GM19193 (cell line): ENCODE data around the gene TSKU.

Experiments used
- POLR2A ChIP-seq: IDR thresholded peaks from 4 replicates; pipeline ENCODE4 v1.6.1; 2011; ENCODE audit not compliant: insufficient read depth, insufficient read length; ENCODE audit errors: extremely low read depth

Gene TSKU

DNA sequence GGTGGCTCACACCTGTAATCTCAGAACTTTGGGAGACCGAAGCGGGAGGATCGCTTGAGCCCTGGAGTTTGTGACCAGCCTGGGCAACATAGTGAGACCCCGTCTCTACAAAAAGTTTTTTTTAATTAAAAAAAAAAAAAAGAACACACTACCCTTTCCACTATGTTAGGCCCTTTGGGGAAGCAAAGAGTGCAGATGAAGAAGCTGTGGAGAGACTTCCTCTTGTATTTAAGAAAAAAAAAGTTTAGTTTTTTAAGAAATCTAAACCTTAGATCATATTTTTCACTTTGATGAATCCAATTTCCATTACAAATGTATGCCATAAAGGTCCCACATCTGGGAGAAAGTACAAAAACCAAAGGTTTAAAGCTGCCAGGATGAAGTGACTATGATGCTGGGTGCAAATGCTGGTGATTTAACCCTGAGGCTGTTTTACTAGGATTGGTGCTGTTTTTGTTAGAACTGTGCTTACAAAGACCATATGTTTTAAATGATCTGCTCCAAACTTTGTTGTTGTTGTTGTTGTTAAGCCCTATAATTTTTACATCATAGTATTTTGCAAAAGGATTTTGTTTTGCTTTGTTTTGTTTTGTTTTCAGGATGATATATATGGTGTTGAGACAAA lies 48.6 kb downstream of the TSKU start:
- no peak for TF ChIP-seq POLR2A

DNA sequence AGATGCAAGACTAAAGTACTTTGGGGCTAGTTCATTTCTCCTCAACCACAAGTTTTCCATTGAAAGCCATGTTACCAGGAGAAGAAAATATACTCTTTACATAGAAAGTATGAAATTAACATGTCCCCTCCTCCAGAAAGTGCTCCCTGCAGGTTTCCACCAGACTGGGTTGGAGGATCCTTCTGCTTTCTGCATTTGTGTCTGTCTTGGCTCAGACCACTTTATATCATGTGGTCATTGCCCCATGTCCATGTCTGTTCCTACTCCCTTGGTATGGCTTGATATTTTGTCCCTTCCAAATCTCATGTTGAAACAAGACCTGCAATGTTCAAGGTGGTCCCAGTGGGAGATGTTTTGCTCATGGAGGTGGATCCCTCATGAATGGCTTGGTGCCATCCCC lies 49.2 kb downstream of the TSKU start:
- TF ChIP-seq POLR2A = no peak

DNA sequence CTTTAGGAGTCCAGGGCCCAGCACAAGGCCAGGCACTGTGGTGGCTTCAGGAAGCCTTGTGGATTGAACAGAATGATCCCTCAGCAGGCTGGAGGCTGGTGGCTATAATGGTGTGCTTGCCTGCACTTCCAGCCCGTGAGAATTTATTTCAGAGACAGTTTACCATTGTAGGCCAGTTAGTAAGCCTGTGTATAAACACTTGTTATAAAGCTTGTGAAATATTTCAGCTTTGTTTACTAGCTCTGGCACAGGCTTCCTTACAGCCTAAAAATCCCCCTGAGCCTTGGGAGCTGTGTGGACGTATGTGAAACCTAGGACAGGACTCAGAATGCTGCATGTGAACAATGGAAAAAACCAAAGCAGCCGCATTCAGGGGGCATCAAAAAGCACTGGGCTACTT lies 51.0 kb downstream of the TSKU start:
- no peak for TF ChIP-seq POLR2A

DNA sequence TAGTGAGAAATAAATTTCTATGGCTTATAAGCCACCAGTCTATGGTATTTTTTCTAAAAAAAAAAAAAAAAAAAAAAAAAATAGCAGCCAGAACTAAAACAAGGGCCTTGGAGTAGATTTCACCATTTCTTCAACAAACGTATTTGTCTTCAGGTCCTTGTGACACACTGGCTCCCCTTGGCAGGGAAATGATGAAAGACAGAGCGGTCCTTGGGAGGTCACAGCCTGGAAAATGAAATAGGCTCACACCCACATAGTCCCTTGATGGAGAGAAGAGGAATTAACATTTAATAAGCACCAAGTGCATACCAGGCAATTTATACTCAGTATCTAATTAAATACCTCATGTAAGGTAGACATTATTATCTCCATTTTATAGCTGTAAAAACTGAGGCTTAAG lies 51.9 kb downstream of the TSKU start:
- no peak for TF ChIP-seq POLR2A

DNA sequence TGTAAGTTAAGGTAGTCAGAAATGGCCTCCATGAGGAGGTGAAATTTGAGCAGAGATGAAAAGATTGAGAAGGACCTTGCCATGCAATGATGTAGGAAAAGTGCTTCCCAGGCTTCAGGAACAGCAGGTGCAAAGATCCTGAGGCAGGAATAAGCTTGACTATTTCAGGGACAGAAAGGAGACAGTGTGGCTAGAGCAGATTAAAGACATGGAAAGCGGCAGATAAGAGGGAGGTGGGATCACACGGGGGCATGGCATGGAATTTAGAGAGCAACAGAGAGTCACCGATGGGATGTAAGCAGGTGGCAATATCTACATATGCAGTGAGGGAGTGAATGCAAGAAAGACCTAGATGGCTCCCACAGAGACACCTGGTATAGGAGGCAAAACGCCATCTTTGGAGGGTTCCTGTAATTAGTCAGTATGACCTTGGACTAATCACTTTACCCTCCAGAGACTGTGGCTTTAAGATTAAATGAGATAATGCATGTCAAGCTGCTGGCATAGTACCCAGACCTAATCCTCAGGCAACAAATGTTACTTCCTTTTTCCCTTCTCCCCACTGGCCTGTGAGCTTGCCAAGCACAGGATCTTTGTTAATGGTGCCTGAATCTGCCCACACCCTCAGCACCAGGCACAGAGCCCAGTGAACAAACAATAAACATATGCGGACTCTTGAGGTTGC lies 52.9 kb downstream of the TSKU start:
- TF ChIP-seq POLR2A = no peak

DNA sequence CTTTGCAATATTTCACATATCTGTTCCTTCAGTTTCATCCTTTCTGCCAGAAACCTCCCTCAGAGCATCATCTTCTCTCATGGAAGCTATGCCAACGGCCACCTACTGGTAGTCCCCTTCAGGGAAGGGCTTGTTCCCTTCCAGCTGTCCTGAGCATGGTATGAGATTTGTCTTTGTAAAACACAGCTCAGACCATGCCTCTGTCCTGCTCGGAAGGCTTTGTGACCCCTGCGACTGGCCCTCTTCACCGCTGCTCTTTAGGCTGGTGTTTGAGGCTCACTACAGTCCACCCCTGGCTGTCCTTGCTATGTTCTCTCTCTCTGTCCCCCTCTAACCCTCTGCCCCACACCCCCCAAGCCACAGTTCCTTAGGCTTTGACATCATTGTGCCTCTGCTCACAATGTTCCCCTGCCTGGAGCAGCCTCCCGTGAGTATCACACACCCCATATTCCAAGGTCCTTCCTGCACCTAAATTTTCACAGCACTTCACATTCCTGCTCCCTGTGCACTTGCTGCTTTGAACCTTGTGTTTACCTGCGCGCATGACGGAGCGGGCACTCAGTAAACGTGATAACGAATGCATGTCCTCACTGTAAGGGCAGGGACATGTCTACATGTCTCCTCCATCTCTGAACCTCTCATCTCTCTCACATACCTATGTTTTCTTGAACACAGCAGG lies 53.6 kb downstream of the TSKU start:
- TF ChIP-seq POLR2A = no peak

DNA sequence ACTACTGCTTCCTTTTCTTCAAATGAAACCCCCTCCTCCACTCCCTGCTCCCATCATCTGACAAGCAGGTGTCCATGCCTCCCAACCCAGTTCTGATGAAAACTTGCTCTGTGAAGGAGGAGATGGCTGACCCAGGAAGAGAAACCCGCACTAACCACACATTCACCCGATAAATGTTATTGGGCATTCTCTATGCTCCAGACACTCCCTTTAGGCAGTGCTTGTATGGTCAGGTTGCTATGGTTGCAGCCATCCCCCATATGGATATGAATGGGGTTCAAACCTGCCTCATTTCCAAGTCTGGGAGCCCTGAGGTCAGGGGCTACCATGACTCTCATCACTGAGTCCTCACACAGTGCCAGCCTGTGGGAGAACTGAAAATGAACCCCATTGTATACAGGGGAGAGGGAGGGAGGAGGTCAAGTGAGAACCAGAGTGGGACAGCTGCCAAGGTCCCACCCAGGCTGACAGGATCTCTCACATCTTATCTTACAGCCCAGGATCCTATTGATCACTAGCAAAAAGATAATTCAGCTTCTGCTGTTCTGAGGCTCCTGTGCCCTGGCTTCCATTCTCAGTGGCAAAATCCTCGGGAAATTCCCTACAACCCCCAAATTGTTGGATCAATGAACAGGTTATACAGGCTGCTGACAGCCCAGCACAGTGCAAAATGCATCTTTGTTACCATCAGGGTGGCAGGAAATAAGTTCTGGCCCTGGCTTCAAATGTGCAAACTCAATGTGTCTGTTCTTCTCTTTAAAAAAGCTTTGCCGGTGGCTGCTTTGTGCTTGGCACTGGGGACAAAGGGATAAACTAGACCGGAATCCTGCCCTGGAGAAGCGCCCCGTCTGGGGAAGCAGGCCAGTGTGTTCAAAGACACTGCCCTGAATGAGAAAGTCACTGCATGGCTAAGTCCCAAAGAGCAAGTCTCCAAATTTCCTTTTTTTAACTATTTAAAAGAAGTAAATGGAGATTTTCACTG lies 54.8 kb downstream of the TSKU start:
- TF ChIP-seq POLR2A = no peak

DNA sequence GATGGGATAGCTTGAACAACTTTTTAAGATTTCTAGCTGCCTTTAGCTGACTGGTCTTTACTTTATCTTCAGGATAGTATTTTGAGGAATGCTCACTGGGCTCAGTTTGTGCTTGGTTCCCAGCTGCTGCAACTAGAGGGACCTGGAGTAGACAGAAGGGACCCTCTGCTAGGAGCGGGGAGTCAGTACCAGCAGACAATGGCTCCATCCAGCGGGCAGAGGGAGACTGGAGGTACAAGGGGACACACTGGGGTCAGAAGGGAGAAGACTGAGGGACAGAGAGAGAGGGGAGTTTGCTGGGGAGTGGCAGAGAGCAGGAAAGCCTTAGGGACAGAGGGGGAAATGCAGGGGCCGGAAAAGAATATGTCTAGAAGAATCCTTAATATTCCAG lies 55.5 kb downstream of the TSKU start:
- TF ChIP-seq POLR2A = no peak

DNA sequence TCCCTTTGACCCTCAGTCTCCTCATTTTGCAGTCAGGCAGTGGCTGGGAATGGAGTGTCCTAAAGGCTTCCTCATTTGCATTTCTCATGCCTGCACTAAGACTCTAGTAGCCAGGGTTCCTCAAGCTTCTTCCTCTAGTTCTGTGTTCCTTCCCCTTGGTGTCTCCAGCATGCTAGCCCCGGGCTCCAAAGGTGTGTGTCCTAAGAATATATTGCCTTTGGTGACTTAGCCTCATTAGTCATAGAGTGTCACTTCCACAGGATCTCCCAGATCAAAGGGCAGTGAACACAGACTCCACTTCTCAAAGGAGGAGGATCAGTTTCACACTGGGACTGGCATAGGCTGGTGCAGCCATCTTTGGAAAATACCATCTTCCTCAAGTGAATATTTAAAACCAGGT lies 56.2 kb downstream of the TSKU start:
- TF ChIP-seq POLR2A = no peak

DNA sequence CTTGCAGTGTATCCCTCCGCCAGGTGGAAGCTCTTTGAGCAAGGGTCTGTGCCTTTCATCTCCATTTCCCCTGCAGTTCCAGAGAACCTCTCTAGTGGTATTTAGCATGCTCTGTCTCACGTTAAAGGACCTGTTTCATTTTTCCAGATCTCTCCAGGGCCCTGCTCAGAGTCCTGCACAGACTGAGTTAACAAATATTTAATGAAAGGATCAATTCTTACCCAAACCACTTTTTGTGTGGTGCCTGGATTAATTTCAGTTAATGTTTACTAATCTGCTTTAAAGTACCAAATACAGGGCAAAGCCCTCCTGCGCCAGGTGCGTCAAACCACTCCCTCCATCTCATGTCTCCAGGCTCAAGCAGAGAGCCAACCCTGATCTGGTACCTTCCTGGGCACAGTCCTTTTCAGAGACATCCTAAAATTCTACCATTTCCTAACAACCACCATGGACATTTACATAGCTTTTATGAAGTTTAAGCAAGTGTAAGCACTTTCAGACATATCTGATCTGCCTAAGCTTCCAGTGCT lies 58.8 kb downstream of the TSKU start:
- no peak for TF ChIP-seq POLR2A

DNA sequence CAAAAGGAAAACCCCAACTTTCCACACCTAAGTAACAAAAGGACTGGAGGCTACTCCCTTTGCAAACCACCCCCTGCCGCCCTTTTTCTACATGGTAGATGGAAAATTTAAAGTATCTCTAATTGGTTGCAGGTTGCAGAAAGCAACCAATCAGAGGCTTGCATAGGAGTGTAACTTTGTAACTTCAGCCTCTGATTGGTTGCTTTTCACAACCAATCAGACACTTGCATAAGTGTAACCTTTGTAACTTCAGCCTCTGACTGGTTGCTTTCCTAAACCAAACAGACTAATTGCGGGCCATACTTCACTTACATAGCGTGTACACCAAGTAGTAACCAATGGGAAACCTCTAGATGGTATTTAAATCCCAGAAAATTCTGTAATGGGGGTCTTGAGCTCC lies 60.8 kb downstream of the TSKU start:
- TF ChIP-seq POLR2A = no peak

DNA sequence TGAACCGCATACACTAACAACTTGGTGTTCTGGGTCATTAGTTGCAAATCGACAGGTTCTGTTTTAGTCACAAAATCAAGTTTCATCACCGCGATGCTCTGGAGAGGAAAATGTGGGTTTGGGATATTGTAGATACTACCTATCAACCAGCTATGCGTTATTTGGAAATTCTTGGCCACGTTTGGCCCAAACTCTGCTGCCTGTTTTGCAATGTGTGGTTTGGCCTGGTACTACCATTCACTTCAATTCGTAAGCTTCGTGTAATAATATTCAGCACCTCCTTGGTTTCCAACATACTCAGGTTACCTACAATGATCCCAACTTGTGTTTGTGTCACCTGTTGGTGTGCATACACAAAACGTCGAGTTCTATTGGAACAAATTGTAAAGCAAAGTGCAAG lies 61.4 kb downstream of the TSKU start:
- TF ChIP-seq POLR2A = no peak

DNA sequence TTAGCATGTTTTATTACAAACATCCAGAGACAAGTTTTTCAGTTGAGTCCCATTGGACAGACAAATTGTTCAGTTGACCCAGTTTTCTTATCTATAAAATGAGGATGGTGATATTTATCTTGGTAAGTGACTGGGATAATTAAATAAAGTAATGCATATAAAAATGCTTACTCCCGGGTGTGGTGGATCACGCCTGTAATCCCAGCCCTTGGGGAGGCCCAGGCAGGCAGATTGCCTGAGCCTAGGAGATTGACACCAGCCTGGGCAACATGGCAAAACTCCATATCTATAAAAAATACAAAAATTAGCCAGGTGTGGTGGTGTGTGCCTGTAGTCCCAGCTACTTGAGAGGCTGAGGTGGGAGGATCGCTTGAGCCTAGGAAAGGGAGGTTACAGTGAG lies 61.9 kb downstream of the TSKU start:
- TF ChIP-seq POLR2A = no peak

DNA sequence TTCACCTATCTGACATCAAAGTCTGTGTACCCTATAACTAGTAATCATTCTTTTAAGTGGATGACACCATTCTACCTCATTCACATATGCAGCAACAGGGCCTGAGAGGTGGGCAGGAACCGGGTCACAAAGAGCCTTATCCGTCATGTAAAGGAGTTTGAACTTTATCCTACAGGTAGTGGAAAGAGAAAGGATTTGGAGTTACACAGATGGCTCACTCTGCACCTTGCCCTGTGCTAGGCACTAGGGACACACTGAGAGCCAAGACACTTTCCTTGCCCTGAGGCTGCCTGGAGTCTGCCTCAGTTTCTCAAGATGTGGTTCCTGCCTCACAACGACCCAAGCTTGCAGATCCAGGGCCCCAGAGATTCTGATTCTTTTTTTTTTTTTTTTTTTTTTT lies 63.3 kb downstream of the TSKU start:
- no peak for TF ChIP-seq POLR2A
